ENCODE data around the gene NLGN1.

DNA sequence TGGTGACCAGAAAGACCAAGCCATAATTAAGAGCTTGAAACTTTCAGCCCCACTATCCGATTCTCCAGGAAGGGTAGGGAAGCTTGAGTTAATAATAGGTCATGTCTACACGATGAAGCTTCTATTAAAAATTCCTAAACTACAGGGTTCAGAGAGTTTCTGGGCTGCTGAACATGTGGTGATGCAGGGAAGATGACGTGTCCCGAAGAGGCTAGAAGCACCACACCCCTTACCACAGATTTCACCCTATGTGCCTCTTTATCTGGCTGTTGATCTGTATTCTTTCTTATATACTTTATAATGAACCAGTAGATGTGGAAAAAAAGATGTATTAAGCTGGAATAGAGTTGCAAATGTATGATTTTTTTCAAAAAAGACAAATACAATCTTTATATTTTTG lies 473.4 kb downstream of the NLGN1 start:
- TF ChIP-seq CTCF (IDR thresholded peaks at IDR 0.05), result no peak
- TF ChIP-seq, protein P1, sequence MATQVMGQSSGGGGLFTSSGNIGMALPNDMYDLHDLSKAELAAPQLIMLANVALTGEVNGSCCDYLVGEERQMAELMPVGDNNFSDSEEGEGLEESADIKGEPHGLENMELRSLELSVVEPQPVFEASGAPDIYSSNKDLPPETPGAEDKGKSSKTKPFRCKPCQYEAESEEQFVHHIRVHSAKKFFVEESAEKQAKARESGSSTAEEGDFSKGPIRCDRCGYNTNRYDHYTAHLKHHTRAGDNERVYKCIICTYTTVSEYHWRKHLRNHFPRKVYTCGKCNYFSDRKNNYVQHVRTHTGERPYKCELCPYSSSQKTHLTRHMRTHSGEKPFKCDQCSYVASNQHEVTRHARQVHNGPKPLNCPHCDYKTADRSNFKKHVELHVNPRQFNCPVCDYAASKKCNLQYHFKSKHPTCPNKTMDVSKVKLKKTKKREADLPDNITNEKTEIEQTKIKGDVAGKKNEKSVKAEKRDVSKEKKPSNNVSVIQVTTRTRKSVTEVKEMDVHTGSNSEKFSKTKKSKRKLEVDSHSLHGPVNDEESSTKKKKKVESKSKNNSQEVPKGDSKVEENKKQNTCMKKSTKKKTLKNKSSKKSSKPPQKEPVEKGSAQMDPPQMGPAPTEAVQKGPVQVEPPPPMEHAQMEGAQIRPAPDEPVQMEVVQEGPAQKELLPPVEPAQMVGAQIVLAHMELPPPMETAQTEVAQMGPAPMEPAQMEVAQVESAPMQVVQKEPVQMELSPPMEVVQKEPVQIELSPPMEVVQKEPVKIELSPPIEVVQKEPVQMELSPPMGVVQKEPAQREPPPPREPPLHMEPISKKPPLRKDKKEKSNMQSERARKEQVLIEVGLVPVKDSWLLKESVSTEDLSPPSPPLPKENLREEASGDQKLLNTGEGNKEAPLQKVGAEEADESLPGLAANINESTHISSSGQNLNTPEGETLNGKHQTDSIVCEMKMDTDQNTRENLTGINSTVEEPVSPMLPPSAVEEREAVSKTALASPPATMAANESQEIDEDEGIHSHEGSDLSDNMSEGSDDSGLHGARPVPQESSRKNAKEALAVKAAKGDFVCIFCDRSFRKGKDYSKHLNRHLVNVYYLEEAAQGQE (IDR thresholded peaks at IDR 0.05; ENCODE audit: insufficient read depth in 1 of 2, low read depth in 2 of 2, low read length in 1 of 2), result no peak

Data from Panc1 (cell line).